HG02763 (cell line): ENCODE measurements around the gene TESMIN.

Experiments used
- ATAC-seq: cut with Tn5 transposase; IDR thresholded peaks from one replicate; pipeline ENCODE4 v1.9.1; 2021; ENCODE audit warnings: mild to moderate bottlenecking, moderate library complexity; ENCODE audit not compliant: unreplicated experiment

TESMIN gene

GRCh38 chr11:68685656-68686380 lies 65.5 kb downstream of the TESMIN start:
- no peak for ATAC-seq

- ATAC-seq: no peak
Measured at GRCh38 chr11:68684385-68685356, 66.6 kb downstream of the TESMIN start, which contains the start of gene GAL. TSS of gene GAL (plus strand) at chr11:68684544. CDS start at chr11:68684924, 380 bp downstream.

- no peak for ATAC-seq
Measured at GRCh38 chr11:68683536-68684384, 67.6 kb downstream of the TESMIN start.

- no peak for ATAC-seq
Measured at GRCh38 chr11:68683121-68683520, 68.2 kb downstream of the TESMIN start.

- no peak for ATAC-seq
Measured at GRCh38 chr11:68682531-68682961, 68.8 kb downstream of the TESMIN start.

GRCh38 chr11:68680541-68681231 lies 70.6 kb downstream of the TESMIN start:
- ATAC-seq: no peak

GRCh38 chr11:68678031-68678441 lies 73.3 kb downstream of the TESMIN start:
- ATAC-seq: no peak

- ATAC-seq: no peak
Measured at GRCh38 chr11:68677432-68677831, 73.9 kb downstream of the TESMIN start.

GRCh38 chr11:68674461-68674860 lies 76.9 kb downstream of the TESMIN start:
- ATAC-seq: no peak

GRCh38 chr11:68673991-68674390 lies 77.3 kb downstream of the TESMIN start:
- ATAC-seq: no peak

- ATAC-seq: no peak
Measured at GRCh38 chr11:68673306-68673945, 77.9 kb downstream of the TESMIN start.

- no peak for ATAC-seq
Measured at GRCh38 chr11:68670208-68670992, 80.9 kb downstream of the TESMIN start.

GRCh38 chr11:68669301-68670090 lies 81.8 kb downstream of the TESMIN start:
- ATAC-seq: no peak

GRCh38 chr11:68667511-68668500 lies 83.5 kb downstream of the TESMIN start:
- no peak for ATAC-seq

GRCh38 chr11:68666849-68667248 lies 84.5 kb downstream of the TESMIN start:
- ATAC-seq: no peak

GRCh38 chr11:68665436-68665835 lies 85.9 kb downstream of the TESMIN start:
- ATAC-seq: no peak

GRCh38 chr11:68664906-68665305 lies 86.4 kb downstream of the TESMIN start:
- ATAC-seq: no peak
